Duodenal mucosa (tissue), 2 donors: Measurements from ENCODE around the gene TTN.

Source experiments
- H3K27ac ChIP-seq: one replicate; pipeline ENCODE4 v1.7.0; 2013; ENCODE audit warnings: low read depth, low read length
- H3K27me3 ChIP-seq, 2 donors: one replicate each; pipeline ENCODE4 v1.7.0; 2013; ENCODE audit warnings: low read length in 2 of 2, control low read depth in 1 of 2; ENCODE audit not compliant: insufficient read depth in 2 of 2, control insufficient read depth in 1 of 2
- H3K36me3 ChIP-seq, 2 donors: one replicate each; pipeline ENCODE4 v1.7.0; 2013; ENCODE audit warnings: low read length in 2 of 2, control low read depth in 1 of 2; ENCODE audit not compliant: insufficient read depth in 2 of 2, control insufficient read depth in 1 of 2
- H3K4me1 ChIP-seq, 2 donors: one replicate each; pipeline ENCODE4 v1.7.0; 2013; ENCODE audit warnings: low read length in 2 of 2, control low read depth in 1 of 2; ENCODE audit not compliant: insufficient read depth in 2 of 2, control insufficient read depth in 1 of 2
- H3K4me3 ChIP-seq, 2 donors: one replicate each; pipeline ENCODE4 v1.7.0; 2013; ENCODE audit warnings: low read length in 2 of 2, low read depth in 1 of 2
- H3K9ac ChIP-seq, 2 donors: one replicate each; pipeline ENCODE4 v1.7.0; 2013; ENCODE audit warnings: low read length in 2 of 2, low read depth in 1 of 2
- H3K9me3 ChIP-seq, 2 donors: one replicate each; pipeline ENCODE4 v1.7.0; 2013; ENCODE audit warnings: low read length in 2 of 2, control low read depth in 1 of 2; ENCODE audit not compliant: control insufficient read depth in 1 of 2

Gene TTN

GRCh38 chr2:178498137-178498536 is 309.1 kb downstream of the TTN start:
- Histone ChIP-seq H3K9ac (no peak overlapping the region), H3K27ac (no peak overlapping the region), H3K27me3 (no peaks in the 10 kb centered on the region), H3K4me1 (peaks cover 0 to 11% of the 10 kb centered on the region in 2 donors), H3K36me3 (peaks cover 46 to 71% of the 10 kb centered on the region in 2 donors), H3K9me3 (no peaks in the 10 kb centered on the region), H3K4me3 (no peak overlapping the region)

GRCh38 chr2:178496049-178496448 is 311.2 kb downstream of the TTN start:
- Histone ChIP-seq H3K9me3 (no peaks in the 10 kb centered on the region), H3K36me3 (peaks cover 46 to 64% of the 10 kb centered on the region in 2 donors), H3K9ac (no peak overlapping the region), H3K27ac (no peak overlapping the region), H3K27me3 (no peaks in the 10 kb centered on the region), H3K4me1 (peaks cover 0 to 11% of the 10 kb centered on the region in 2 donors), H3K4me3 (no peak overlapping the region)

GRCh38 chr2:178491612-178492011 is 315.6 kb downstream of the TTN start:
- Histone ChIP-seq H3K9ac (no peak overlapping the region), H3K27me3 (no peaks in the 10 kb centered on the region), H3K36me3 (peaks cover 39 to 63% of the 10 kb centered on the region in 2 donors), H3K4me1 (peaks cover 0 to 11% of the 10 kb centered on the region in 2 donors), H3K4me3 (no peak overlapping the region), H3K27ac (no peak overlapping the region), H3K9me3 (no peaks in the 10 kb centered on the region)

GRCh38 chr2:178485356-178485755 is 321.9 kb downstream of the TTN start:
- no peak overlapping the region for H3K4me3 ChIP-seq
- H3K36me3 ChIP-seq: peaks cover 15 to 33% of the 10 kb centered on the region in 2 donors
- peaks cover 29 to 40% of the 10 kb centered on the region in 2 donors for H3K4me1 ChIP-seq
- no peak overlapping the region for H3K9ac ChIP-seq
- no peaks in the 10 kb centered on the region for H3K9me3 ChIP-seq
- H3K27me3 ChIP-seq: no peaks in the 10 kb centered on the region
- H3K27ac ChIP-seq: no peak overlapping the region

- Histone ChIP-seq H3K36me3 (peaks cover 11 to 26% of the 10 kb centered on the region in 2 donors), H3K27me3 (no peaks in the 10 kb centered on the region), H3K9ac (no peak overlapping the region), H3K9me3 (no peaks in the 10 kb centered on the region), H3K4me1 (peaks cover 35 to 44% of the 10 kb centered on the region in 2 donors), H3K27ac (no peak overlapping the region), H3K4me3 (no peak overlapping the region)
Observed at GRCh38 chr2:178484245-178485041, 322.8 kb downstream of the TTN start.

- peaks cover 11 to 14% of the 10 kb centered on the region in 2 donors for H3K36me3 ChIP-seq
- H3K4me1 ChIP-seq: peaks cover 45 to 48% of the 10 kb centered on the region in 2 donors
- H3K27ac ChIP-seq: no peak overlapping the region
- H3K9me3 ChIP-seq: no peaks in the 10 kb centered on the region
- peak overlapping the region; percentile 23 to 94 for H3K4me3 ChIP-seq
- no peak overlapping the region for H3K9ac ChIP-seq
- H3K27me3 ChIP-seq: no peaks in the 10 kb centered on the region
Observed at GRCh38 chr2:178482437-178482836, 324.8 kb downstream of the TTN start.

GRCh38 chr2:178480227-178481181 is 326.7 kb downstream of the TTN start, which contains the start of gene PLEKHA3:
PLEKHA3 (plus strand) TSS chr2:178480457; CDS start chr2:178480870, 413 bp downstream.
- Histone ChIP-seq H3K4me3 (peak within 1 kb of the TSS; percentile 89 to 94), H3K9me3 (no peaks in the 10 kb centered on the region), H3K27me3 (no peaks in the 10 kb centered on the region), H3K36me3 (no peaks in the 10 kb centered on the region), H3K27ac (peak within 1 kb of the TSS; percentile 61), H3K4me1 (peaks cover 45% of the 10 kb centered on the region in 2 donors), H3K9ac (peak within 1 kb of the TSS; percentile 92 to 94)

- no peaks in the 10 kb centered on the region for H3K27me3 ChIP-seq
- peak overlapping the region; percentile 61 for H3K27ac ChIP-seq
- H3K9ac ChIP-seq: peak overlapping the region; percentile 59 to 67
- no peaks in the 10 kb centered on the region for H3K9me3 ChIP-seq
- peak overlapping the region; percentile 58 to 65 for H3K4me3 ChIP-seq
- H3K36me3 ChIP-seq: no peaks in the 10 kb centered on the region
- H3K4me1 ChIP-seq: peaks cover 38 to 39% of the 10 kb centered on the region in 2 donors
Observed at GRCh38 chr2:178479758-178480226, 327.4 kb downstream of the TTN start.

- H3K4me1 ChIP-seq: peaks cover 32 to 35% of the 10 kb centered on the region in 2 donors
- H3K36me3 ChIP-seq: no peaks in the 10 kb centered on the region
- no peaks in the 10 kb centered on the region for H3K27me3 ChIP-seq
- no peaks in the 10 kb centered on the region for H3K9me3 ChIP-seq
- H3K27ac ChIP-seq: no peak overlapping the region
- H3K9ac ChIP-seq: peak overlapping the region; percentile 92 to 94
- peak overlapping the region; percentile 84 to 89 for H3K4me3 ChIP-seq
Observed at GRCh38 chr2:178479275-178479616, 328.0 kb downstream of the TTN start.
